HG02973 (cell line): ENCODE results near the gene CELA2B.
"Not testable (repeated sequence)": the region's sequence is repeated elsewhere in the genome, so short reads cannot be mapped to it uniquely, and the experiment has no call there.

ENCODE experiments used
- ATAC-seq: cut with Tn5 transposase; IDR thresholded peaks from one replicate; pipeline ENCODE4 v1.9.1; 2021; ENCODE audit warnings: moderate library complexity; ENCODE audit not compliant: unreplicated experiment

CELA2B gene

DNA sequence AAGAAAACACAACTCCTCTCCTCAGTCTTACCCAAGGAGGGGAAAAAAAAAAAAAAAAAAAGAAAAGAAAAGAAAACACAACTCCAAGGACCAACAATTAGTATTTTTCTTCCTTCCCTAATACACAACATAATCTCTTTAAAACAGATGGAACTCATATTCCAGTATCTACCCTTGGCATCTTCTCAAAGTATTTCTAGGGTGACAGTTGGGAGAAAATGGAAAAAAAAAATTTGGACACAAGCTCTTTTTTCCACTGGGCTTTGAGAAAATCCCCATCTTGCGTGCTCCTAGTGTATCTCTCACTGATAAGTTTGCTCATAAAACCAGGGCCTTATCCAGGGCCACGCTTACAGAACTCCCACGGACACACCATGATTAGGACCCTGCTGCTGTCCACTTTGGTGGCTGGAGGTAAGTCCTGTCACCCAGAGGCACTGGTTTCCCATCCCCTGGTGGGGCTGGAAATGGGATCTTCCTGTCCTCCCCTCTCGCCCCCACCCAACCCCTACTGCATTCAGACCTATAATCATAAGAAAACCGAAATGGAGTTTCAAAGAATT, at the start of gene CELA2B:
Gene CELA2B (plus strand): TSS at position 353 of the 563 bp plus-strand sequence. CDS start 22 bp downstream, at position 375.
- ATAC-seq = no peak

DNA sequence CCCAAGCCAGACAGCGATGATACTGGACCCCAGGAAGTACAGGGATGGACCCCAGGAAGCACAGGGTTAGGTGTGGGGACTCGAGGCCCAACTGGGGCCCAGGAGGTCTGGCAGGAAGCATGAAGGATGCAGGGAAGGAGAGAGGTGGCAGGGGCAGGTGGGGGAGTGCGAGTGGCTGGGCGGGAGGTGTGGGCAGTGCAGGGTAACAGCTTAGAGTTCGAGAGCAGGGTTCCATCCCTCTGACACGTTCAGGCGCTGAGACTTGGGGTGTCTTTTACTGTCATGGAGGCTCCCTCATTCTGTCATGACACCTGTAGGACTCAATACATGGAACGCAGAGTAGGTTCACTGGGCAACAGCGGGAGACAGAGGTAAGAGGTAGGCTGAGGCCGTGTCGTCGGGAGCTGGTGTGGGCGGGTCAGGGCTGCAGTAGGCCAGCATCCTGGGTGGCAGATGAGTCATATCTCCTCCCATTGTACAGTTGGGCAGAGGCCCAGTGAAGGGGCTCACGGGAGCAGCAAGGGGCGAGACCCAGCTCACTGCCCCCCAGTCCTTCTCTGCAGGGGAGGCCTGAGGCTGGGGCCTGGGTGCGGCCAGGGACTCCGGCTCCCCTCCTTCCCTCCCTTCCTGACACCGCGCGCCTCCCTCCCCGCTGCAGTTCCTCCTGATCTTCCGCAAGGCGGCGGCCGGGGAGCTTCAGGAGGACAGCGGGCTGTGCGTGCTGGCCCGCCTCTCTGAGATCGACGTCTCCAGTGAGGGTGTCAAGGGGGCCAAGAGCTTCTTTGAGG, 49.2 kb upstream of the CELA2B start:
- no peak for ATAC-seq

DNA sequence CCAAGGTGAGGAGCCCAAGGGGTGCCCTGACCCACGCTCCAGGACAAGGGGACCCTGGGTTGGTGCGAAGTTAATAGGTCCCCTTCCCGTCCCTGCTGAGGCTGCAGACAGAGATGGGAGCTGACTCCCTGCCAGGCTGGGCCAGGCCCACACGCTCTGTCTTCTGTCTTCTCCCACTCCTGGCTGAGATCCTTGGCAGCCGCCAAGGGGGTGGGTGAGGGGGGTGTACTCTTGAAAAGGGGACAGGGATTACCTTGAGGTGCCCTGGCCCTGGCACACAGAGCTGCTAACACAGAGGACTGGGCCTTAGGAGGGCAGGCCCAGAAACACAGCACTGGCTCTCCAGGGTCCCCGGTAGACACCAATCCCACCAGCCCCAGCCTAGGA, 48.6 kb upstream of the CELA2B start:
- no peak for ATAC-seq

DNA sequence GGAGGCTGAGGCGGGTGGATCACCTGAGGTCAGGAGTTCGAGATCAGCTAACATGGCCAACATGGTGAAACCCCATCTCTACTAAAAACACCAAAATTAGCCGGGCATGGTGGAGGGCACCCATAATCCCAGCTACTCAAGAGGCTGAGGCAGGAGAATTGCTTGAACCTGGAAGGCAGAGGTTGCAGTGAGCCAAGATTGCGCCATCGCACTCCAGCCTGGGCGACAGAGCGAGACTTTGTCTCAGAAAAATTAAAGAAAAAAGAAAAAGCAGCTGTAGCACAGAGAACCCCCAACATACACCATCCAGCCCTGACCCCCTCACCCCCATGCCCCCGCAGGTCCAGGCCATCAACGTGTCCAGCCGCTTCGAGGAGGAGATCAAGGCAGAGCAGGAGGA, 47.7 kb upstream of the CELA2B start:
- not testable (repeated sequence) for ATAC-seq

DNA sequence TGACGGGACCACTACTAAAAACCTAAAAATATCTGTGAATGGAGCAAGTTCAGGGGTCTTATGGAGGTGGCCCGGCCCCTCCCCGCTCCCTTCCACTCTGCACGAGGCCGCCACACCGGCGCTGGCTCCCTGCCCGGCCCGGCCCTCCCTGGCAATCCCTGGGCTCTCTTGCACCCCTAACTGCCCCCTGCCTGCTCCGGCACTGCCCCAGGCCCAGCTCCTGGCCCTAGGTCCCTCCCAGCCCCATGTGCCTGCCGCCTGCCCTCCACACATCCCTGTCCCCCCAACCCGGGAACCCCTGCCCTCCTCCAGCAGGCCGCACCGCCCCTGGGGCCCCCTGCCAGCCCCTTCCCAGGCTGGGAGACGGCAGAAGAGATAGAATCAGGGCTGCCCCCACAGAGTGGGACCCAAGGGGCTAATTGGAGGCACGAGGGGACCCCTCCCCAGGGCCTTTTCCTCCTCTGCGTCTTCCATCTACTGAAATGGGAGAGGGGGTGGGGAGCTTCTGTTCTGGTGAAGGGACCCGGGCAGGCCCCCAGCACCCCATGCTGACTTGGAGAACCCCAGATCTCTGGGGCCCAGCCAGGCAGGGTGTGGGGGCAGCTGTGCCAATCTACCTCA, 47.0 kb upstream of the CELA2B start:
- no peak for ATAC-seq

DNA sequence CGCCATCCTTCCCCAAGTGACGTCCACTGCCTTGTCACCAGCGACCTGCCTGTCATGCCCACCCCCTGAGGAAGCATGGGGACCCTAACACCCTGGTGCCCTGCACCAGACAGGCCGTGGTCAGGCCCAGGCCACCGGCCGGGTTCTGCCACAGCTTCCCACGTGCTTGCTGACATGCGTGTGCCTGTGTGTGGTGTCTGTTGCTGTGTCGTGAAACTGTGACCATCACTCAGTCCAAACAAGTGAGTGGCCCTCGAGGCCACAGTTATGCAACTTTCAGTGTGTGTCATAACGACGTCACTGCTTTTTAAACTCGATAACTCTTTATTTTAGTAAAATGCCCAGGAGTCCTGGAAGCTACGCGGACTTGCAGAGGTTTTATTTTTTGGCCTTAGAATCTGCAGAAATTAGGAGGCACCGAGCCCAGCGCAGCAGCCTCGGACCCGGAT, 46.2 kb upstream of the CELA2B start:
- no peak for ATAC-seq

DNA sequence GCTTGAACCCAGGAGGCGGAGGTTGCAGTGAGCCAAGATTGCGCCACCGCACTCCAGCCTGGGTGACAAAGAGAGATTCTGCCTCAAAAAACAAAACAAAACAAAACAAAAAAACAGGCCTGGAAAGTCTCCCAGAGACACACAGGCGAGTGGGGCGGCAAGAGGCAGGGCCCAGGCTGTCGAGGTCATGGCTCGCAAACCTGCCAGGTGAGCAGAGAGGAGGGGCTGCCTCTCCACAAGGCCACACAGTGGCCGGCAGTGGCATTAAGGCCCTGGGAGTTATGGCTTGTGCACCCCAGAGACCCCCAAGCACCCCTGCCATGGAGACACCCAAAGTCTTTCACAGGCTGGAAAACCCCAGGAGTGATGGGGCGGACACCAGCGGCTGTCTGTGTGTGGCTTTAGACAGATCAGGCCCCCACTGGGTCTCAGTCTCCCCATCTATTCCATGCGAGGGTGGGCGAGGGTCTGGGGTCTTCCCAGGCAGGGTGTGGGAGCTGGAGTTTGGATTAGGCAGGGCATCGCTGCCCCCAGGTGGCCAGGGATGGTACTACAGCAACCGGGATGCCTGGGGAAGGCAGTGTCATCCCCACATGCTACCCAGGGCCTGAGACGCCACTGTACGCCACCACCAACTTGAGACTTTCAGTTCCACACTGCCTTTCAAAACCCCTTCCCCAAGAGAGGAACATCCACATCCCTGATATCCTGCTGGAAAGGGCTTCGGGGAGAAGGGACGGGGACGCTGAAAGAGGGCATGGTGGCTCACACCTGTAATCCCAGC, 44.9 kb upstream of the CELA2B start:
- no peak for ATAC-seq

DNA sequence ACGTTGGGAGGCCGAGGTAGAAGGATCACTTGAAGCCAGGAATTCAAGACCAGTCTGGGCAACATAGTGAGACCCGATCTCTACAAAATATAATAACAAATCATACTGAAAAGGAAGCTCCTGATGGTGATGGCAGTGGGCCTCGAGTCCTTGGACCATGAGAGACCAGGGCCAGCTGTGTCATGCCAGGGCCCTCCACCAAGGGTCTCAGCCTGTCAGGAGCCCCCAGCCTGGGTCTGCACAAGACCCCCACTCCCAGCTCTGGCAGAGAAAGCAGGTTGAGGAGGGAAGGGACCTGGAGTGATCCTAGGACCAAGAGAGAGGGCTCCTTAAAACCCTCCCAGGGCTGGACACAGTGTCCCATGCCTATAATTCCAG, 44.3 kb upstream of the CELA2B start:
- no peak for ATAC-seq

DNA sequence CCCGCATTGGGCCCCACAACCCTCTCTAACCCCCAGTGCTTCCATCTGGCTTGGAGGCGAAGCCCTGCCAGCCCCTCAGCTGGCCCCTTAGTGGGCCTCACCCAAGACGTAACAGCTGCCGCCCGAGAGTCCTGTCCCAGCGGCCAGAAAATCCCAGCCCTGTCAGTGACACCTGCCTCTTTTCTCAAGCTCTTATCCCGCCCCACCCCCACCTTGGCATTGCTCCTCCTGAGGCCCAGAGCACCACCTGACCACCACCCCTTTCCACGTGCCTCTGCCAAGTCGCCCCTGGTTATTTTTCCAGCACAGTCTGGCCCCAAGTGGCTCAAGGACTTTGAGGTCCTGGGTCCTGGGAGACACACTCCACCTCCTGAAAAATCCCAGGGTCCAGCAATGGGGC, 43.6 kb upstream of the CELA2B start:
- ATAC-seq = no peak

DNA sequence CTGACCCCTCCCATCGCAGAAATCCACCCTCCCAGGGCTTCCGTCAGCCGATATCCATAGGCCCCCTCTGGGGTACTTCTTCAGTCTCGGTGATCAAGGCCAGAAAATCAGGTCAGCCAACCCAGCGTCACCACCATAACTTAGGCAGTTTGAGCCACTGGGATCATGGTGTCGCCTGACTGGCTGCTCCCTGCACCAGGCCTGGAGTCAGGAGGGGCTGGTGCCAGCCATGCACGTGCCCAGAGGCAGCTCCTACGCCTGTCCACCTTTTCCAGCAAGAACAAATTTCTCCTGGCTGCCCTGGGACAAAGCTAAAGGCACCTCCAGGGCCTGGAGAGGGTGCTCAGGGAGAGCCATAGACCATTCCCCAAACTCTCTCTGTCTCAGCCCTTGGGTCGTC, 42.4 kb upstream of the CELA2B start:
- no peak for ATAC-seq

DNA sequence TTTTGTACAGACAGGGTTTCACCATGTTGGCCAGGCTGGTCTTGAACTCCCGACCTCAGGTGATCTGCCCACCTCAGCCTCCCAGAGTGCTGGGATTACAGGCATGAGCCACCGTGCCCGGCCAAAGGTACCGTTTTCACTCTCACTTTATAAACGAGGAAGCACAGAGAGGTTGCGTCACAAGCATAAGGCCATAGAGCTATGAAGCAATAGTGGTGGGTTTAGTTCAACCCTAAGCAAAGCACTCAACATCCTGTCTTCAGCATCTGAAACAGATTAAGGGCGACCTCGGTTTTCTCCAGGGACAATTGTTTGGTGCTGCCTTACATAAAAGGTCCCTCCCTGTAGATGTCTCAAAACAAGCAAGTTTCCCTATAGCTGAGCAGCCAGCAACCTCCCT, 41.2 kb upstream of the CELA2B start:
- not testable (repeated sequence) for ATAC-seq

DNA sequence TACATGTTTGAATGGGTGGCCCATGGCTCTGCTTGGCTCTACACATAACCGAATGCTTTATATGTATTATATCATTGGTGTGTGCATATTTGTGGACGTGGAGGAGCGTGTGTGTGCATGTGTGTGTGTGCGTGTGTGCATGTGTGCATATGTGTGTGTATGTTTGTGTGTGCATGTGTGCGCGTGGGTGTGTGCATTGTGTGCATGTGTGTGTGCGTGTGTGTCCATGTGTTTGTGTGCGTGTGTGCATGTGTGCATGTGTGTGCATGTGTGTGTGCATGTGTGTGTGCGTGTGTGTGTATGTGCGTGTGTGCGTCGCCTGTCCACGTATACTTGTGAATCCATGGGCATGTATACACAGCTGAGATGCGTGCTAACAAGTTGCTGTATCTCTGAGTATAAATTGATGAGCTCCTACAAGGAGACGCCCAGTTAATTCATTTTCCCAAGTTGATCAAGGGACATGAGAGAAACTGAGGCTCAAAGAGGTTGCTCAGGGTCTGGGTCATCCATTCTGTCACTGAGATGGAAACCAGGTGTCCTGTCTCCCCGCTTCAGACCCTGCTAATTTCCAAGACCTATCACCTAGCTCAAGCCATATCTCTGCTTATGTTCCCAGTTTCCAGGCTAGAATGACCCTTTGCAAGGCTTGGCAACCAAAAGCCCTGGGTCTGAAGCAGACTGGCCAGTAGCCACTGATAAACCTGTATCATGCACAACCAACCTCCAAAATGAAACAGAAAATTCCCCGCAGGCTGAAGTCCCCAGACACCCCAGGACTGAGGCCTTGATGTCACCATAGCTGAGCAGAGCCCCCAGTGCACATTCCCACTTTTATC, 40.4 kb upstream of the CELA2B start:
- ATAC-seq = no peak

DNA sequence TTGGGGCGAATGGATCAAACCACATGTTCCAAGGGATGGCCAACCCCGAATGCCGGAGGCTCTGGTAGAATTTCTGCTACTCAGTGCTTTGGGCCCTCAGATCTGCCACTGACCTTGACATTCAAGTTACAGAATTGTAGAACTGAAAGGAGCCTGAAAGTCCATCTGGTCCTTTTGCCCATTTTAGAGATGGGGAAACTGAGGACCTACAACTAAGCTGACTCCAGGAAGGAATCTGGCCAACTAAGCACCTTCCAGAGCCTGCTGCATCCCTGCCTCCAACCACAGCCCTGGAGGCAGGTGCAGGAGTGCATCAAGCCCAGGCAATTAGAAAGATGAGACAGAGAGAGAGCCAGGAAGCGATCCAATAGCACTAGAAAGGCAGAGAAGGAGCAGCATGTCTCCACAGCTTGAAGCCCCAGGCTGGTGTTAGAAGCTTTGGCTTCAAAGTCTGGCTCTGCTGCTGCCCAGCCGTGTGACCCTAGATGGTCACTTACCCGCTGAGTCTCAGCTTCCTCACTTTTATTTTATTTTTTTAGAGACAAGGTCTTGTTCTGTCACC, 38.9 kb upstream of the CELA2B start:
- ATAC-seq = no peak

DNA sequence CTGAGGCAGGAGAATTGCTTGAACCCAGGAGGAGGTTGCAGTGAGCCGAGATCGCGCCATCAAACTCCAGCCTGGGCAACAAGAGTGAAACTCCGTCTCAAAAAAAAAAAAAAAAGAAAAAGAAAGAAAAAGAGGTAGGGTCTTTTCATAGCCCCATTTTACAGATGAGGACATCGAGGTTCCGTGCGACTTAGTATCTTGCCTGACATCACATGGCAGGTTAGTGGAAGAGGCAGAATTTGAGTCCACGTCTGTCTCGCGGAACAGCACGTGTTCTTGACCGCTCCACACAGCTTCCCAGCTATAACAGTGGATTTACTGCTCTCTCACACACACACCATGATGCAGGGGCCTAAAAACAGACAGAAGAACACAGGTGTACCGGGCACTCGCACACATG, 36.6 kb upstream of the CELA2B start:
- ATAC-seq = no peak

DNA sequence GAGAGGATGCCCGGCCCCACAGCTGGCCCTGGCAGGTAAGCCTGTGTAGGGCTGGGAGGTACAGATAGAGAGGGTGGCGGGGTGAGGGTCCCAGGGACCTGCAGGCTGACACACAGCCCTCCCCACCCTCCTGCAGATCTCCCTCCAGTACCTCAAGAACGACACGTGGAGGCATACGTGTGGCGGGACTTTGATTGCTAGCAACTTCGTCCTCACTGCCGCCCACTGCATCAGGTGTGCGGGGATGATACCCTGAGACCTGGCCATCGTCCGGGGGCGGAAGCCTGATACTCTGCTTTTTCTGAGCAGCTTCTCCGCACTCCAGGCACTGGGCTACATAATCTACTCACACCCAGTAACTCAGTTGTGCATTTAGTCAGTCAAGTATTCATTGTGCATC, 35.5 kb upstream of the CELA2B start:
- ATAC-seq = no peak

DNA sequence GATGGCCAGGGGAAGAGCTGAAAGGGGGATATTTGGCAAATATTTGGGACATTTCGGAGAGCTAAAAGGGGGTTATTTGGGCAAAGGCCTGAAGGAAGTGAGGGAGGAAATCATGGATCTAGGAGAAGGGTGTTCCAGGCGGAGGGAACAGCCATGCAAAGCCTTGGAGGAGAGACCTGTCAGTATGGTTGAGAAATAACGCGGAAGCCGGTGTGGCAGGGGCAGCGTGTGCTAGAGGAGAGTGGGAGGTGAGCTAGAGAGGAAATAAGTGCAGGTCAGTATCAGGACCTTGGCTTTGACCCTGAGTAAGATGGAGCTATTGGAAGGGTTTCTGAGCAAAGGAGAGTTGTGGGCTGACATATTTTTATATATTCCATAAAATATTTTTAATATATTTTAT, 34.7 kb upstream of the CELA2B start:
- no peak for ATAC-seq

DNA sequence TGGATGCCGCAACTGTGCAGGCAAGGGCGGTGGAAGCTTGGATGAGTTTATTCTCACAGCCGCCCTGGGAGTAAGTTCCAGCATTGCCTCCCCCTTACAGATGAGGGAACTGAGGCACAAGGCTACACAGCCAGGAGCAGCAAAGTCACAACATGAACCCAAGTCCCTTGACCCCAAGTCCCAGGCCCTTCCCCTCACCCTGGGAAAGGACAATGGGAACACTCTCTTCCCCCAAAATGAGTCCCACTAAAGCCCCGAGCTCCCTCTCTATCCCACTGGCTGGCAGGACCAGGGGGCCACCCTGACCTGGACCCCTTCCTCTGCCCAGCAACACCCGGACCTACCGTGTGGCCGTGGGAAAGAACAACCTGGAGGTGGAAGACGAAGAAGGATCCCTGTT, 33.8 kb upstream of the CELA2B start:
- ATAC-seq = no peak

DNA sequence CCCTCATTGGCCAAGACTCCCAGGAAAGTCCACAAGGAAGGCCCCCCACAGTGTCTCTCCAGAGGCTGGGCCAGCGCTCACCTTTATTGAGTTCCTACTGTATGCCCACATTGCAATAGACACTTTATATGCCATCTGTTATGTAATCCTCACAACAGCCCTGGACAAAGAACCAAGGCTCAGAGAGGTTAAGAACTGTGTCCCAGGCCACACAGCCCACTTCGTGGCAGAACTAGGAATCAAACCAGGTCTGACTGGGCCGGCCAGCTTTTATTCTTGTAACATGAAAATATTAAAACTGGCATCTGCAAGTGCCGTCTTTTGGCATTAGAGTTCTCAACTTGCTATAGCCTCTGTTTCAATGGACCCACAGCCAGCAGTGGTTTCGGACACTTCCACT, 33.1 kb upstream of the CELA2B start:
- ATAC-seq = no peak

DNA sequence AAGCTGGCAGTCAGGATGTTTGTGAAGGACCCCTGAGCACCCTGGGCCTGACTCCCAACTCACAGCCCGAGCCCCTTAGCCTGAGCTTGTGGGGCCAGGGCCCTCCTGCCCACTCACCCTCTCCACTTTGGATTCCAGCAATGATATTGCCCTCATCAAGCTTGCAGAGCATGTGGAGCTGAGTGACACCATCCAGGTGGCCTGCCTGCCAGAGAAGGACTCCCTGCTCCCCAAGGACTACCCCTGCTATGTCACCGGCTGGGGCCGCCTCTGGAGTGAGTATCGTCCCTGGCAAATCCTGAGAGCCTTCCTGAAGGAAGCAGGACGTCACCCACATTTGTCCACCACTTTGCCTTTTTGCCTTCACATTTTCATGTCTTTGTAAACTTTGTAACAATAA, 32.6 kb upstream of the CELA2B start:
- ATAC-seq = no peak
